Prostate gland (tissue), 2 donors: Measurements from ENCODE around the gene COPS7A.

Experiments used
- CTCF ChIP-seq, 4 experiments: fragments of 200-600 bp in 2 of 4; fragments of 450-650 bp in 2 of 4; sonication (generic) in 2 of 4; IDR thresholded peaks; 1 replicate in 3 of 4; 2 replicates in 1 of 4; pipeline ENCODE4 v1.5.1; 2016 to 2019; ENCODE audit warnings: antibody characterized with exemption in 4 of 4, mild to moderate bottlenecking in 2 of 4, moderate library complexity in 2 of 4
- POLR2A ChIP-seq: fragments of 450-650 bp; IDR thresholded peaks from one replicate; pipeline ENCODE4 v1.6.1; 2016; ENCODE audit warnings: antibody characterized with exemption, mild to moderate bottlenecking

- no peak for TF ChIP-seq POLR2A
- no peak for TF ChIP-seq CTCF (IDR thresholded peaks at IDR 0.05)
These were observed 20.2 kb upstream of the COPS7A start for GRCh38 chr12:6703631-6704030.
